HG03342 (cell line): Measurements from ENCODE around the gene USB1.
"Not testable (repeated sequence)": the region's sequence is repeated elsewhere in the genome, so short reads cannot be mapped to it uniquely, and the experiment has no call there.

Experiments used
- ATAC-seq: cut with Tn5 transposase; IDR thresholded peaks from one replicate; pipeline ENCODE4 v1.9.1; 2021; ENCODE audit warnings: mild to moderate bottlenecking, moderate library complexity; ENCODE audit not compliant: unreplicated experiment

Gene USB1

GRCh38 chr16:57969451-57970123 lies 31.6 kb upstream of the USB1 start:
- ATAC-seq: no peak

- ATAC-seq: no peak
Measured at GRCh38 chr16:57970319-57970718, 30.9 kb upstream of the USB1 start.

- ATAC-seq: no peak
Measured at GRCh38 chr16:57970970-57971369, 30.2 kb upstream of the USB1 start, which contains the start of gene CNGB1. Gene CNGB1 (minus strand): TSS chr16:57971128. CDS start chr16:57967286, 3,842 bp downstream.

GRCh38 chr16:57971848-57972247 lies 29.4 kb upstream of the USB1 start:
- no peak for ATAC-seq

- no peak for ATAC-seq
Measured at GRCh38 chr16:57972306-57972705, 28.9 kb upstream of the USB1 start.

- ATAC-seq: no peak
Measured at GRCh38 chr16:57976331-57976796, 24.8 kb upstream of the USB1 start.

- no peak for ATAC-seq
Measured at GRCh38 chr16:57977418-57978069, 23.7 kb upstream of the USB1 start.

- not testable (repeated sequence) for ATAC-seq
Measured at GRCh38 chr16:57978070-57978465, 23.1 kb upstream of the USB1 start.

GRCh38 chr16:57979006-57979585 lies 22.1 kb upstream of the USB1 start:
- ATAC-seq: no peak

GRCh38 chr16:57981636-57982035 lies 19.6 kb upstream of the USB1 start:
- no peak for ATAC-seq

- ATAC-seq: no peak
Measured at GRCh38 chr16:57982385-57982784, 18.8 kb upstream of the USB1 start.

- ATAC-seq: peak; percentile 77
Measured at GRCh38 chr16:57984443-57985203, 16.6 kb upstream of the USB1 start.

- peak; percentile 15 for ATAC-seq
Measured at GRCh38 chr16:57985204-57986181, 15.7 kb upstream of the USB1 start.

GRCh38 chr16:57986196-57986595 lies 15.0 kb upstream of the USB1 start:
- no peak for ATAC-seq

GRCh38 chr16:57987441-57988177 lies 13.6 kb upstream of the USB1 start:
- no peak for ATAC-seq

GRCh38 chr16:57988929-57989328 lies 12.3 kb upstream of the USB1 start:
- no peak for ATAC-seq

GRCh38 chr16:57991551-57992059 lies 9.6 kb upstream of the USB1 start:
- no peak for ATAC-seq

GRCh38 chr16:57992084-57992483 lies 9.1 kb upstream of the USB1 start:
- no peak for ATAC-seq

- no peak for ATAC-seq
Measured at GRCh38 chr16:57993438-57993837, 7.8 kb upstream of the USB1 start.
